ENCODE results near the gene ANKRD34A. TPM values are rescaled to one million over a fixed set of nuclear protein-coding genes. Genes with fewer than 3 reads are reported as not detected.

ANKRD34A gene
- total RNA-seq, 4 donors from 2014 or later, result 0.39 to 2.4 (median 1.3) TPM

GRCh38 chr1:145988773-145989172, 24.4 kb upstream of the ANKRD34A start:
- H3K4me3 ChIP-seq, result no peak overlapping the region
- H3K36me3 ChIP-seq, result peaks cover 9 to 15% (median 9%) of the 10 kb centered on the region in 3 donors
- DNase-seq (ENCODE audit: low spot score in 2 of 2), result no peak
- H3K27ac ChIP-seq, result peak overlapping the region in 3 of 4 donors; percentile 29 to 99 (median 56)
- TF ChIP-seq EP300 (IDR thresholded peaks at IDR 0.05) (no peak), POLR2A (IDR thresholded peaks at IDR 0.05) (no peak), CTCF (IDR thresholded peaks at IDR 0.05) (no peak)
- no peaks in the 10 kb centered on the region for H3K27me3 ChIP-seq
- no peaks in the 10 kb centered on the region for H3K9me3 ChIP-seq
- H3K4me1 ChIP-seq, result peaks cover 0 to 57% (median 19%) of the 10 kb centered on the region in 4 donors
- 57 to 71% methylated on average over 5 of the region's 5 CpGs for WGBS, 2 donors

GRCh38 chr1:145987926-145988325, 23.6 kb upstream of the ANKRD34A start:
- H3K9me3 ChIP-seq, result no peaks in the 10 kb centered on the region
- TF ChIP-seq EP300 (IDR thresholded peaks at IDR 0.05) (no peak), CTCF (IDR thresholded peaks at IDR 0.05) (no peak), POLR2A (IDR thresholded peaks at IDR 0.05) (no peak)
- no peak for DNase-seq (ENCODE audit: low spot score in 2 of 2)
- no peaks in the 10 kb centered on the region for H3K27me3 ChIP-seq
- WGBS, 2 donors, result 94 to 96% methylated on average over 1 of the region's 1 CpG
- no peak overlapping the region for H3K4me3 ChIP-seq
- H3K27ac ChIP-seq, result peak overlapping the region in 3 of 4 donors; percentile 29 to 99 (median 56)
- H3K4me1 ChIP-seq, result peaks cover 0 to 65% (median 28%) of the 10 kb centered on the region in 4 donors
- peaks cover under 1 to 7% (median under 1%) of the 10 kb centered on the region in 3 donors for H3K36me3 ChIP-seq

GRCh38 chr1:145986551-145986950, 22.2 kb upstream of the ANKRD34A start:
- H3K27ac ChIP-seq, result peak overlapping the region; percentile 58 to 99 (median 80)
- H3K27me3 ChIP-seq, result no peaks in the 10 kb centered on the region
- 91 to 92% methylated on average over 6 of the region's 6 CpGs for WGBS, 2 donors
- H3K9me3 ChIP-seq, result no peaks in the 10 kb centered on the region
- no peaks in the 10 kb centered on the region for H3K36me3 ChIP-seq
- no peak overlapping the region for H3K4me3 ChIP-seq
- DNase-seq (ENCODE audit: low spot score in 2 of 2), result no peak
- no peak for TF ChIP-seq CTCF (IDR thresholded peaks at IDR 0.05)
- no peak for TF ChIP-seq POLR2A (IDR thresholded peaks at IDR 0.05)
- TF ChIP-seq EP300 (IDR thresholded peaks at IDR 0.05), result no peak
- peaks cover 0 to 74% (median 41%) of the 10 kb centered on the region in 4 donors for H3K4me1 ChIP-seq

GRCh38 chr1:145985502-145986439, 21.4 kb upstream of the ANKRD34A start:
- 40% methylated on average over 15 of the region's 15 CpGs for WGBS, 2 donors
- Histone ChIP-seq H3K9me3 (no peaks in the 10 kb centered on the region), H3K27me3 (no peaks in the 10 kb centered on the region), H3K36me3 (no peaks in the 10 kb centered on the region), H3K27ac (peak overlapping the region; percentile 67 to 99 (median 85)), H3K4me3 (peak overlapping the region in 1 of 4 donors; percentile 34), H3K4me1 (peaks cover 0 to 76% (median 48%) of the 10 kb centered on the region in 4 donors)
- peak in 1 of 2 donors; percentile 8 for TF ChIP-seq POLR2A (IDR thresholded peaks at IDR 0.05)
- no peak for TF ChIP-seq CTCF (IDR thresholded peaks at IDR 0.05)
- peak in 1 of 2 donors; percentile 51 for TF ChIP-seq EP300 (IDR thresholded peaks at IDR 0.05)
- peak in 1 of 2 donors; percentile 69 for DNase-seq (ENCODE audit: low spot score in 2 of 2)

GRCh38 chr1:145985129-145985501, 20.7 kb upstream of the ANKRD34A start:
- H3K36me3 ChIP-seq, result no peaks in the 10 kb centered on the region
- TF ChIP-seq EP300 (IDR thresholded peaks at IDR 0.05) (no peak), CTCF (IDR thresholded peaks at IDR 0.05) (no peak), POLR2A (IDR thresholded peaks at IDR 0.05) (no peak)
- H3K27me3 ChIP-seq, result no peaks in the 10 kb centered on the region
- peak overlapping the region in 1 of 4 donors; percentile 34 for H3K4me3 ChIP-seq
- H3K9me3 ChIP-seq, result no peaks in the 10 kb centered on the region
- no peak for DNase-seq (ENCODE audit: low spot score in 2 of 2)
- peak overlapping the region; percentile 67 to 99 (median 85) for H3K27ac ChIP-seq
- peaks cover 0 to 76% (median 49%) of the 10 kb centered on the region in 4 donors for H3K4me1 ChIP-seq
- WGBS, 2 donors, result 52 to 55% methylated on average over 2 of the region's 2 CpGs

All from tibial nerve (tissue), 4 donors.